HL-60 (cell line): ENCODE measurements around the gene ATOH7.

ENCODE experiments used
- CTCF ChIP-seq: IDR thresholded peaks from one replicate; pipeline ENCODE4 v1.5.1; 2011; ENCODE audit warnings: low read length, control low read depth, inconsistent platforms; ENCODE audit not compliant: insufficient read depth
- POLR2AphosphoS5 ChIP-seq: IDR thresholded peaks from 2 replicates; pipeline ENCODE4 v1.6.1; 2012; ENCODE audit warnings: low read depth
- REST ChIP-seq: IDR thresholded peaks from 2 replicates; pipeline ENCODE4 v1.6.1; 2012; ENCODE audit warnings: low read depth; ENCODE audit not compliant: insufficient replicate concordance

GRCh38 chr10:68269562-68270290 is 37.8 kb upstream of the ATOH7 start:
- TF ChIP-seq CTCF (no peak), POLR2AphosphoS5 (no peak), REST (no peak)
